NCI-H2029 treated with DMSO at 0.1 percent for 48 hours (cell line): ENCODE results near the gene ETFA.

Experiments used
- DNase-seq: peaks from one replicate; lab custom pipeline; 2025; lab: John Stamatoyannopoulos, UW

ETFA gene

DNA sequence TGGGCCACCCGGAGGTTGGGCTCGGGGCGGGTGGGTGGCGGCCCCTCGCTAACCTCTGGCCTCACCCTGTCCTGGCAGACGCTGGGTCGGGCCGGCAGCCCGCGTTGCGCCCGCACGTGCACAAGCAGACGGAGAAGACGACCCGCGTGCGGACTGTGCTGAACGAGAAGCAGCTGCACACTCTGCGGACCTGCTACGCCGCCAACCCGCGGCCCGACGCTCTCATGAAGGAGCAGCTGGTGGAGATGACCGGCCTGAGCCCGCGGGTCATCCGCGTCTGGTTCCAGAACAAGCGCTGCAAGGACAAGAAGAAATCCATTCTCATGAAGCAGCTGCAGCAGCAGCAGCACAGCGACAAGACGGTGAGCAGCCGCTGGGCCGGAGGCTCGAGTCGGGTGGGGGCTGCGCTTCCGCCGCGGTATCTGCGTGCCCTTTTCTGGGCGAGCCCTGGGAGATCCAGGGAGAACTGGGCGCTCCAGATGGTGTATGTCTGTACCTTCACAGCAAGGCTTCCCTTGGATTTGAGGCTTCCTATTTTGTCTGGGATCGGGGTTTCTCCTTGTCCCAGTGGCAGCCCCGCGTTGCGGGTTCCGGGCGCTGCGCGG, 29.0 kb upstream of the ETFA start:
- DNase-seq = no peak

DNA sequence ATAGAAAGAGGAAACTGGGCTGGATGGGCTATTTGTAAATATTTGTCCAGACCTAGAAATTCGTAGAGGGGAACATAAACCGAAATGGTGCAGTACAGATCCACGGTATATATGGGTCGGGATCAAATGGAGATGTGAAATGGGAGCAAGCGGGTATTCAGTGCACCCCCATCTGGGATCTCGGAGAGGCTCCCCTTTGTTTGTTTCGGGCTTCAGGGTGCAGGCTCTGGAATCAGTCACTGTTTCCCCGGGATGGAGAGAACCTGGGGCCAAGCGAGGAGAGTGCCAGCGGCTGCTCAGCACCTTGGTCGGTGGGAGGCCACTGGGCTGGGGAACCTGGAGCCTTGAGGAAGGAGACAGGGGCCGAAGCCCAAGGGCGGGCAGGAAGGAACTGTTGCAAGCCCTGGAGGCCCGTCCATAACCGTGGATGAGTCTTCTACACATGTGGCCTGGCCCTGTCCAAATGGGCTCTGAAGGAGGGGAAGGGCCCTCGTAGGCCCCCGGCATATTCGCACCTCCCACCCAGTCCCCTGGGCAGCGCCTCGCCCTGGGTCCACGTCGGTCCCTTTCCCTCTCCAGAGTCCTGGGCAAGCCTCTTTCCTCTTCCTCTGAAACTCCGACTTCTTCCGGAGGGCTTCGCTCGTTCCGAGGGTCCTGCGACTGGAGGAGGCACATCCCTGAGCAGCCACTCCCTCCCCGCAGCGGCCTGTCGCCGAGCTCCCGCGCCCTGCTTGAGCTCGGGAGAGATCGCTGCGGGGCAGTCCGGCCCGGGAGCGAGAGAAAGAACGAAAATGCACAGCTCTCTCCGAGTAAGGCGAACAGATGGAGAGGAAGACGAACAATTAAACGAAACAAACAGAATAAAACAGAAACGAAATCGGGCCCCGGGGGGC, 28.3 kb upstream of the ETFA start:
- DNase-seq = no peak

DNA sequence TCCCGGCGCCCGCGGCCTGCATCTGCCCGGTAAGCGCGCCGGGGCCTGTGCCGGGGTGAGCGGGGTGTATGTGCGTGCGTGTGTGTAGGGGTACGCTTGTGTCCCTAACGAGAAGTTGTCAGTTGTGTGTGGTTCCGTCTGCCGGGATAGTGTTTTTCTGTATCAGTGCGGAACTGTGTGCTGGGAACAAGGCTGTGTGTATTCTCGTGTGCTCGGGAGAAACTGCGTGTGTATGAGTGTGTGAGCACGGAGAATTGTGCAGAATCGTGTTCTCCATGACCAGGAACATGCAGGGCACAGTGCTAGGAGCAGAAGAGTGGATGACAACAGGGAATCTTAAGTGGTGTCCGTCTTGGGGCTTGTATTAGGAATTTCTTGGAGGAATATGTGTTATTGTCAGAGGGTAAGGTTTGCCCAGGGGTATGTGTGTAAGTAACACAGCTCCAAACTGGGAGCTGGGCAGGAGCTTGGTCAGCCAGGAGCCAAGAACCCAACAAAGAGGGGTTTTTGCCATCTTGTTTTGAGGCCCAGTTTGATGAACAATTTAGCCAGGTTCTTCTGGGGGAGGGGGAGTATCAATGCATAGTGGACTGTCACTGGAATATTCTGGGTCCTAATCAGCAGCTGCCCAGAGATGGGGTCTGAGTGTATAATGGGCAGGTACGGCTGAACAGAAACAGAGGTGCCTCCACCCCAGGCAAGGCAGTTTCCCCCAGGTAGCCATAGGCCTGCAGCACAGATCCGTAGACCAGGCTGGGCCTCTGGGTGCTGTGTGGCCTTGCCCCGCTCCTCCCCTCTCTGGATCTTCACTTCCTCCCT, 27.4 kb upstream of the ETFA start:
- no peak for DNase-seq

DNA sequence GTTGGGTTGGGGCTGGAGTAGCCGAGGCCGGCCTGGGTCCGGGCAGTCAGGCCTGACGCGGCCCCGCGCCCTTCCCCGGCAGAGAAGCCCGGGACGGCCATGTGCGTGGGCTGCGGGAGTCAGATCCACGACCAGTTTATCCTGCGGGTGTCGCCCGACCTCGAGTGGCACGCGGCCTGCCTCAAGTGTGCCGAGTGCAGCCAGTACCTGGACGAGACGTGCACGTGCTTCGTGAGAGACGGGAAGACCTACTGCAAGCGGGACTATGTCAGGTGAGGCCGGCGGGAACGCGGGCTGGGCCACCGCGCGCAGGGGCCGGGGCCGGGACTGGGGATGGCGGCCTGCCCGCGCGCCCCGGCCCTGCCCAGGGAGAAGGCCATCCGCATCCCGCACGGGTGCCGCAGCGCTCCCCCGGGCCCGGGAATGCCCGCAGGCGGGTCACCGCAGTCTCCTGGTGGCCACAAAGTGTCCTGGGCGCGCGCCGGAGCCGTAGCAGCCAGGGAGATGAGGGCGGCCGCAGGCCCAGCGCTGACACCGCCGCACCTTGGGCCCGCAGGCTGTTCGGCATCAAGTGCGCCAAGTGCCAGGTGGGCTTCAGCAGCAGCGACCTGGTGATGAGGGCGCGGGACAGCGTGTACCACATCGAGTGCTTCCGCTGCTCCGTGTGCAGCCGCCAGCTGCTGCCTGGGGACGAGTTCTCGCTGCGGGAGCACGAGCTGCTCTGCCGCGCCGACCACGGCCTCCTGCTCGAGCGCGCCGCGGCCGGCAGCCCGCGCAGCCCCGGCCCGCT, 26.6 kb upstream of the ETFA start:
- no peak for DNase-seq

DNA sequence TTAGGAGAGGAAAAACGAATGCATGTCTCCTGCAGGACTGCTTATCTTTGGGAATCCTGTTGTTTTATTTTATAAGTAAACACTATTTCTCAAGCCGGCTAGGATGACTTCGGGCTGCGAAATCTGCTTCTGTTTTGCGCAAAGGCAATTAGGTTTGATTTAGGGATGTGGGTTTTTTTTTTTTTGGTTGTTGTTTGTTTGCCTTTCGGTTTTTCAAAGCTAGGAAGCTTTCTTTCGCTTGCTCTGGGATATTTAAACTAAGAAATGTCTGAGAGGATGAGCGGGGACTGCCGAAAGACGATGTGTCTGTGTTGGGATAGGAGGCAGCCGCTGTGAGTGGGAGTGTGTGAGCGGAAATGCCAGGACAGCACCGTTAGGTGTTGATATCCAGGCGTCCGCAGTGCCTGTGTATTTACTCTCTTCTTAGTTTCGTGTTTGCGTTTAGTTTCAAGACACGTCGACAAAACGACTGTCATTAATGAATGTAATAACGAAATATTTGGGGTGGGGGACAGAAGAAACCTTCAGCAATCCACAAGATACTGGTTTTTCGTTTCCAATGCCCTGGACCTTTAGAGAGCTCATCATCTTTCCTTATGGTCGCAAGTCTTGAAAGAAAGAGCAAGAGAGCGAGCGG, 25.9 kb upstream of the ETFA start:
- DNase-seq = no peak

DNA sequence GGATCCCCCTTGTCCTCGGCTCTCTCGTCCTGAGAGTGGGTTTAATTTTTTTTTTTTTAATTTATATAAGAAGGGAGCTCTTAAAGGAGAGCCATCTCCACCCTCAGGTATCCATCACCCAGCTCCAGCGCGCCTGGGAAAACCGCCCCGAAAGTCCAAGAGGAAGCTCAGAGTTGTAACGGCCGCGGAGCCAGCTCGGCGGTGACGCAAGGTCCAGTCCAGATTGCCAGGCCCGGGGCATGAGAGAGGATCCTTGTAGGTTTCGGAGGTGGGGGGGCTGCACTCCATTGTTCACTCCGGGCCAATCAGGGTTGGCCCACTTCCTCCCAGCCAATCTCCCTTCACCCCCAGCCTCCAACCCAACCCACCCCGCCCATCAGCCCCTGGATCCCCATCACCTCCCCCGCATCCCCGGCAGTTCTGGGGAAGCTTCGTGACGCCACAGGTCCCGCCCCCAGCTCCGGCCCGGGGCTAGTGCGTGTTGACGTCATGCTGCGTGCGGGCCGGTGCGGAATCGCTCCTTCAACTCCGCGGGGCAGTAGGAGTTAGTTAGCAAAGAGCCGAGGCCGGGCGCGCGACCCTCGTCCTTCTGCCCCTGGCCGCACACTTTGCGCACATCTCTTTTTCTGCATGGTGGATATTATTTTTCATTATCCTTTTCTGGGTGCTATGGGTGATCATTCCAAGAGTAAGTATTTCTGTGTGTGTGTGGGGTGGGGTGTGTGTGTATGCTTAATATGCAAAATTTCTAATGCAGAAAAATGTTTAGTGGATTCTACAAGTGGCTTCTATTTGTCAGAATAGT, 25.2 kb upstream of the ETFA start, which contains the start of gene ISL2:
Gene ISL2 (plus strand): TSS at position 520 of the 805 bp plus-strand sequence. CDS start 111 bp downstream, at position 631.
- no peak for DNase-seq

DNA sequence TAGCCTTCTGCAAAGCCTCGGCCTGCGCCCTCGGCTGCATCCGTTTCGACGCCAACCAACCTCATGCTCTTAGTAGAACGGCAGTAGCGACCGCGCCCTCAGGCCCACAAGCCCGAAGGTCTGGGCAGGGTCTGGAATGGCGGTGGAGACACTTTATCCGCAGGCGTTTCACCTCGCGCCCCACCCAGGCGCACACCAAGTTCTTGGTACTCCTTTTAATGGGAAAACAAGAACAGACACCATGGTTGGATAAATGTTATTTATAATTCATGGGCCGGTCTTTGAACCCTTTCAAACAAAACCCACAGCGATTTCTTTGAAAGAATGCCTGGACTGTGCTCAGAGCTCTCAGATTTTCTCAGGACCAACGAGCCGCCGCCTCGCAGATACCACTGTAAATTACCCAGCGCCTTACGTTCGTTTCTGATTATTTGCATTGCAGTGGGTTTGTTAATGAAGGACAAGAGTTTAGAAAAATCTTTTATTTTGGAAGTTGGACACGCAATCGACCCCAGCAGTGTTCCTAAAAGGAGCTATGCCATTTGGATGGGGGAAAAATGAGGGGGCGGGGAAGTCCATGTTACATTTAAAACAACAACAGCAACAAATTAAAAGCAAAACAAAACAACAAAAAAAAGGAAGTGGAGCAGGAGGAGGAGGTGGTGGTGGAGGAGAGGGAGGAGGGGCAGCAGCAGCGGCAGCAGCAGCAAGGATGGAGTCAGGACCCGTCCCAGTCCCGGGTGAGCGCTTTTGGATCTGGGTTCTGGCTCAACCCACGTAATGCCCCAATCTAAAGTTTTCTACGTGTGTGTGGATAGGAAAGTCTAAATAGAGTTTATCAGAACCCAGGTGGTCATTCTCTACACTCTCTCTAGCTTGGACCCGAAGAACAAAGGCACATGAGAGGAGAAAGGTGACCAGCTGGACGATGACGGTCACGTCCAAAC, 24.3 kb upstream of the ETFA start:
- no peak for DNase-seq

DNA sequence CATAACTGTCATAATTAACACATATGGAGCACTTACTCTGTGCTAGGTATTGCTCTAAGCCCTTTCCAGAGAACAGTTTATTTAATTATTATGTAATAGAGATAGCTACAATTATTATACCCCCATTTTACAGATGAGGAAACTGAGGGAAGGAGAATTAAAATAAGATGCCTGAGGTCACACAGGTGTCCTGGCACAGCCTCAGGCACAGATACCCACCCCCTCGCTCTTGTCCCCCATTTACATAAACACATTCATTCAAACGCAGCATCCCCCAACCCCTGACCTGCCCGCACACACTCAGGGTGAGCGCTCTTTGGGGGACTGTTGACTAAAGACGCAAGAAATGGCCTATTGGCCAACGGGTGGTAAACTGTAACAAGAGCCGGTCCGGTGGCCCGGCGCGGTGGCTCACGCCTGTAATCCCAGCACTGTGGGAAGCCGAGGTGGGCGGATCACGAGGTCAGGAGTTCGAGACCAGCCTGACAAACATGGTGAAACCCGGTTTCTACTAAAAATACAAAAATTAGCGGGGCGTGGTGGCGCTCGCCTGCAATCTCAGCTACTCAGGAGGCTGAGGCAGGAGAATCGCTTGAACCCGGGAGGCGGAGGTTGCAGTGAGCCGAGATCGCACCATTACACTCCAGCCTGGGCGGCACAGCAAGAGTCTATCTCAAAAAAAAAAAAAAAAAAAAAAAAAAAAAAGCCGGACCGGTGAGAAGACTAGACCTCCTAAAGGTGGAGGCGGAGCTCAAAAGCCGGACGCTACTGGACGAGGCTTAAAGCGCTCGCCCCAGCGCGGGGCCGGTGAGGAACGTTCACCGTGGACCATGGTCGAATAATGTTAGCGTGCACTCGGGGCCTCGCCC, 23.4 kb upstream of the ETFA start:
- DNase-seq = no peak

DNA sequence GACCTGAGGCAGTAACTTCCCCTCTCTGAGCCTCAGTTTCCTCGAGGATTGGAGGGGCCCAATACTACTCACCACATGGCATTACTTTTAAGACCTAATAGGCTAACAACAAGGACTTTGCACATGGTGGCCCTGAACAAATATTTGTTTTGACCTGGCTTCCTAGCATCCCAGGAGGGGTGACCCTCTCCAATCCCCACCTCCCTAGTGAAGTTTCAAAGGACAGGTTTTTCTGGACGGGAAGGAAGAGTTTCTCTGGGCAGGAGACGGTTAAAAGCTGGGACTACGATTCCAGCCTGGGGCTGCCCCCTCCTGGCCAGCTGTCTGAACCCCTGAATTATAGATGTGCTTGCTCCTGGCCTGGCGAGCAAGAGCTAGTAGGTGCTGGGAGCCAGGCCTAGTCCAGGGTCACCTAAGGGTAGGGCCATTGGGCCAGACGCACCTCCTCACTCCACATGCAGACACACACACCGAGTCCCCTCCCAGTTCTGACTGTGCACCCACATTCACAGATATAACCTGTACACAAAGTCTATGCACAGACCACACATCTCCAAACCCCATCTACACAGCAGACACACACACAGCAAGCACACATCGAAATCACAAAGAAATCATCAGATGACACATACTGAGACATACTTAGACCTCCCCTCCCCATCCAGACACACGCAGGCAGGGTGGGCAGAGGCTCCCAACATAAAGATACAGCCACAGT, 22.6 kb upstream of the ETFA start:
- no peak for DNase-seq

DNA sequence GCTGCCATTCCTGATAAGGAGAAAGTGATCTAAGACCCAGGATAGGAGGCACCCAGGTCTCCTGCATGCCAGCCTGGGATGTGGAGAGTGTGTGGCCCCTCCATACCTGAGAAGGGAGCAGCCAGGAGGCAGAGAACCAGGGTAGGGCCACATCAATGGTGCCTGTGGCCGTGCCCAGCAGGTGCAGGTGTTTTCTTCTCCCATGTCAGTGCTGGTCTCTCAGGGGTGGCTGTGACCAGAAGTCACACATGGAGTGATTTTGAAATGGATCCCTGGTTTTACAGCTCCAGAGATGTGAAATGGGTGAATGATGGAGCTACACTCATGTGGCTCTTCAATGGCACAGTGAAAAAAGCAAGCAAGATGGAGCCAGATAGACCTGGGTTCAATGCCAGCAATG, 22.0 kb upstream of the ETFA start:
- no peak for DNase-seq

DNA sequence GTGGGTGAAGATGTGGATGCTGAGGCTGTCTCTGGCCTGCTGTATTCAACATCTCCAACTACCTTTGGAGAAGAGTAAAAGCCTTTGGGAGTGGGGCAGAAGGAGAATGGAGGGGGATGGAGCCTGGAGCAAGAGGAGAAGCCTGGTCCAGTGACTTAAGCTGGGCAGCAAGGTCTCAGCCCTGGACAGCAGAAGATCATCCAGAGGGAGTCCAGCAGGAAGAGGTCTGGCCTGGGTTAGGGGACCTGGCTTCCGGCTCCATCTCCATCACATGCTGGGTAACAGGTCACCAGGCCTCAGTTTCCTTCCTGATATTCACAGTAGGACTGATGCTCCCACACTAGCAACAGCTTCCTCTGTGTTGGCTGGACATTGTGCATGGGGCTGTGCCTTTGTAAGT, 21.5 kb upstream of the ETFA start:
- no peak for DNase-seq

DNA sequence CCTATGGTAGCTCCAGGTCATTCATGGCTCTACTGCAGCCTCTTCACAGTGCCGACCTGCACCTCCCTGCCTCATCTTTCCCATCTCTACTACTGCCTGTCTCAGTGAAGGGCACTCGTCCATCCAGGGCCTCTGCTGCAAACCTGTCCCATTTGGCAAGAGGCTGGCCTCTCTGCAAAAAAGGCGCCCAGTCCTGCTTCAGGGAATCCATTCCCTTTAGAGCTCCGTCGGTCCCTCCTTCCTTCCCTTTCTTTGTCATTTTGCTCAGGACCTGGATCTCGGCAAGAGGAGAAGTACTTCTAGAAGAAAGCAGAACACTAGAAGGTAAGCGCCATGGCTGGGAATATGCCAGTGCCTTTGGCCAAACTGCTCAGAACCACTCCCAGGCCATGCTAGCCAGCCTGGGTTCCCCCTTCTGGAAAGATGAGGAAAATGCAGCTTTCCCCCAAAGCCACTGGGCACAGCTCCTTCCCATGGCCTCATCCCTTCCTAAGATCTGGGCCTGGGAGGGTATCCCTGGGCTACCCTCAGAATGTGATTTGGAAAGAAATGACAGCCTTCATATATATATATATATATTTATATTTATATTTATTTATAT, 18.9 kb upstream of the ETFA start:
- no peak for DNase-seq

DNA sequence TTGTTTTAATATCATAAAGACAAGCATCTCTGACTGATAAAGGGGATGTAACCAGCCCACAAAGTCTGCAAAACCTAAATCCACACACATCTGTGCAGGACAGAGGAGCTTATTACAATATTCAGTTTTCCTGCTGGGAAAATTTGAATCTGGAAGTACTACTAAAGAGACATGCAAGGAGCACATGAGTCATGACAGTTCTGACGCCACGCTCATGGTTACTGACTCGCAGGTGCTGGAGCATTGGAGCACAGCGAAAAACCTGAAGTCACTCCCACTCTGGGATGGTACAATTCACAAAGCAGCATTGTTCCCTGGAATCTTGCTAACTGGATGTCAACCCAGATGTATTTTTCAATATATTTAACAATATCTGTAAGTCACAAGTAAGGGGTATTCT, 17.7 kb upstream of the ETFA start:
- no peak for DNase-seq

DNA sequence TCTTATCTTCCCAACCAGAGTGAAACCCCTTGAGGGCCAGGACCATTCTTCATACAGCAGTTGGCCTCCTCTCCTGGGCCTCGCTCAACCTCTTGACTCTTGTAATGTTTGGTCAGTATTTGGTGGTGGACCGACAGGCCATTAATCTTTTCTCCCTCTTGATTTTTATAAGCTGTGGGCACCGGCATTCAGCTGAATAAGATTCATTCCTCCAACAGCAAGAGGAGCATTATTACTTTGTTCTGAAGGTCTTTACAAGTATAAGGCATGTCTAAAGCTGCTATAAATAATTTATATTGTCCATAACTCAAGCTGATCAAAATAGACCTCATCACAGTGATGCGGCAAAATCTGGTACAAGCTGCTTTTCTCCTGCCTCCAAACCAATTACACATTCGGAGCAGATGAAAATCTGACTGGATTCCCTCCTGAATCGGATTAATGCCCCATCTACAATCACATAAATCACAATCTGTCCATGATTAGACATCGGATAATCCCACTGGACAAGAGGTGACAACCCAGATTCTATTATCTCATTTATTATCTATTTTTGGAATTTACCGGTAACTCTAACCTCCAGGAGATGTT, 16.9 kb upstream of the ETFA start:
- DNase-seq = no peak

DNA sequence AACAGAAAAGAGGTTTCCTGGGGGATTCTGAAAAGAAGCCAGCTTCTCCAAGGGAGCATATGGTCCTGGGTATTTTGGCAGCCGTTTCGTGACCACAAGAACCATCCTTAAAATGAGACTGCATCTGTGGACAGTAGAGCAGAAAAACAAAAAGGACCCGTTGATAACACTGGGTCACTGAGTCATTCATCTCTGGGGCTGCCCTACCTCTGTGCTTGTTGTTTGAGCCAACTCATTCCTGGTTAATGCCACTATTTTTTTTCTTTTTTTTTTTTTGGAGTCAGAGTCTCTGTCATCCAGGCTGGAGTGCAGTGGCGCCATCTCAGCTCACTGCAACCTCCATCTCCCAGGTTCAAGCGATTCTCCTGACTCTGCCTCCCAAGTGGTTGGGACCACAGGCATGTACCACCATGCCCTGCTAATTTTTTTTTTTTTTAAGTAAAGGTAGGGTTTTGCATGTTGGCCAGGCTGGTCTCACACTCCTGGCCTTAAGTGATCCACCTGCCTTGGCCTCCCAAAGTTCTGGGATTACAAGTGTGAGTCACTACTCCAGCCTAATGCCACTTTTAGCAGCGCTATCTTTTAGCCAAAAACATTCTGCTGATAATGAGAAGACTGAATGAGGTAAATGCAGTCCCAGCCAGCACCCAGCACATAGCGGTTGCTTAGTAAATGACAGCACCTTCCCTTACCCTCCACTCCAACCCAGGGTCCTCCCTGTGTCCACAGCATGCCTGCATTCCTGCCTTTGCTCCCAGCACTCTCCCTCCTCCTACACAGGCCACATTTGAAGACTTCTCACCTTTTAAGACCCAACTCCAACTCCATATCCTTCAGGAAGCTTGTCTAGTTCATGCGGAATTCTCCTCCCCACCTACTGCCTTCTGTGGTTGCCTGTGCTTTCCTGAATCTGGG, 16.2 kb upstream of the ETFA start:
- DNase-seq = no peak

DNA sequence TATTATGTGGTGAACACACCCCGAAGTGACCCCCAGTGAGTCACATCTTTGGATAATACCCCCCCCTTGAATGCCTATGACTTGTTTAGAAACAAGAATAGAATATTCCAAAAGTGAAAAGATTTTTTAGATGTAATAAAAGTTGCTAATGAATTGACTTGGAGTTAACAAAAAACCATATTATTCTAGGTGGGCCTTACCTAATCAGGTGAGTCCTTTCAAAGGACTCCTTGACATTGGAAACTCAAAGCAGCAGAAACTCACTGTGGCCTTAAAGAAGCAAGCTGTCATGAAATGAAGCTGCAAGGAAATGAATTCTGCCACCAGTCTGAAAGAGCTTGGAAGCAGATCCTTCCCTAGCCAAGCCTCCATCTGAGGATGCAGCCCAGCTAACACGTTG, 14.4 kb upstream of the ETFA start:
- DNase-seq = no peak
